ENCODE results near the gene AP5Z1. TPM values are rescaled to one million over a fixed set of nuclear protein-coding genes. Genes with fewer than 3 reads are reported as not detected.

AP5Z1 gene
- total RNA-seq, 1 experiment from 2014 or later, result 66.8 TPM

GRCh38 chr7:4831723-4832495 is 56.5 kb downstream of the AP5Z1 start:
- no peaks in the 10 kb centered on the region for H3K27me3 Mint-ChIP-seq (ENCODE audit: insufficient read depth, unreplicated experiment)
- no peaks in the 10 kb centered on the region for H3K36me3 Mint-ChIP-seq (ENCODE audit: insufficient read depth, unreplicated experiment)
- H3K9me3 Mint-ChIP-seq (ENCODE audit: unreplicated experiment), result no peaks in the 10 kb centered on the region
- CTCF ChIA-PET, result interaction anchor here (0.7 kb wide), 1 partner anchor 331 kb away, joined by 4 read pairs; no protein-coding TSS in a partner anchor
- BruUV-seq (replicated peaks), result no TSS peak
- intact Hi-C loops (cut with micrococcal nuclease; ENCODE audit: unreplicated experiment), result loop anchor here (2.0 kb wide), 1 partner anchor 253 kb away; no protein-coding TSS in a partner anchor
- H3K27ac Mint-ChIP-seq (ENCODE audit: unreplicated experiment), result no peak overlapping the region
- H3K27me3 ChIP-seq (replicated peaks; ENCODE audit: control insufficient read depth, insufficient read depth, low read length), result no peaks in the 10 kb centered on the region
- no peaks in the 10 kb centered on the region for H3K4me1 ChIP-seq
- no peak for TF ChIP-seq CTCF (IDR thresholded peaks at IDR 0.05; ENCODE audit: insufficient read depth in 1 of 2, low read depth in 1 of 2, low read length in 1 of 2, severe bottlenecking in 1 of 2, unreplicated experiment in 1 of 2)
- no peaks in the 10 kb centered on the region for H3K4me1 Mint-ChIP-seq (ENCODE audit: low read depth, unreplicated experiment)
- POLR2A ChIA-PET, result no interaction called here
- no peaks in the 10 kb centered on the region for H3K36me3 ChIP-seq (ENCODE audit: control insufficient read depth, insufficient read depth, low read length)
- H3K9me3 ChIP-seq, result no peaks in the 10 kb centered on the region
- no peak for DNase-seq
- H3K4me3 ChIP-seq (ENCODE audit: low read depth, low read length), result no peak overlapping the region
- H3K4me3 Mint-ChIP-seq (ENCODE audit: unreplicated experiment), result no peak overlapping the region

GRCh38 chr7:4832711-4833110 is 57.3 kb downstream of the AP5Z1 start:
- Histone ChIP-seq H3K4me3 (ENCODE audit: low read depth, low read length) (no peak overlapping the region), H3K27me3 (replicated peaks; ENCODE audit: control insufficient read depth, insufficient read depth, low read length) (no peaks in the 10 kb centered on the region), H3K36me3 (ENCODE audit: control insufficient read depth, insufficient read depth, low read length) (no peaks in the 10 kb centered on the region), H3K4me1 (no peaks in the 10 kb centered on the region), H3K9me3 (no peaks in the 10 kb centered on the region)
- Mint-ChIP-seq H3K36me3 (ENCODE audit: insufficient read depth, unreplicated experiment) (no peaks in the 10 kb centered on the region), H3K27ac (ENCODE audit: unreplicated experiment) (no peak overlapping the region), H3K4me3 (ENCODE audit: unreplicated experiment) (no peak overlapping the region), H3K4me1 (ENCODE audit: low read depth, unreplicated experiment) (no peaks in the 10 kb centered on the region), H3K9me3 (ENCODE audit: unreplicated experiment) (no peaks in the 10 kb centered on the region), H3K27me3 (ENCODE audit: insufficient read depth, unreplicated experiment) (no peaks in the 10 kb centered on the region)
- CTCF ChIA-PET, result interaction anchor here (1.3 kb wide), 1 partner anchor 141 kb away, joined by 3 read pairs; no protein-coding TSS in a partner anchor
- intact Hi-C loops (cut with micrococcal nuclease; ENCODE audit: unreplicated experiment), result no loop called here
- DNase-seq, result no peak
- no peak for TF ChIP-seq CTCF (IDR thresholded peaks at IDR 0.05; ENCODE audit: insufficient read depth in 1 of 2, low read depth in 1 of 2, low read length in 1 of 2, severe bottlenecking in 1 of 2, unreplicated experiment in 1 of 2)
- POLR2A ChIA-PET, result no interaction called here
- no TSS peak for BruUV-seq (replicated peaks)

GRCh38 chr7:4833176-4833575 is 57.8 kb downstream of the AP5Z1 start:
- Mint-ChIP-seq H3K36me3 (ENCODE audit: insufficient read depth, unreplicated experiment) (no peaks in the 10 kb centered on the region), H3K27ac (ENCODE audit: unreplicated experiment) (no peak overlapping the region), H3K4me3 (ENCODE audit: unreplicated experiment) (no peak overlapping the region), H3K4me1 (ENCODE audit: low read depth, unreplicated experiment) (no peaks in the 10 kb centered on the region), H3K27me3 (ENCODE audit: insufficient read depth, unreplicated experiment) (no peaks in the 10 kb centered on the region), H3K9me3 (ENCODE audit: unreplicated experiment) (no peaks in the 10 kb centered on the region)
- Histone ChIP-seq H3K36me3 (ENCODE audit: control insufficient read depth, insufficient read depth, low read length) (no peaks in the 10 kb centered on the region), H3K4me1 (no peaks in the 10 kb centered on the region), H3K27me3 (replicated peaks; ENCODE audit: control insufficient read depth, insufficient read depth, low read length) (no peaks in the 10 kb centered on the region), H3K4me3 (ENCODE audit: low read depth, low read length) (no peak overlapping the region), H3K9me3 (no peaks in the 10 kb centered on the region)
- TF ChIP-seq CTCF (IDR thresholded peaks at IDR 0.05; ENCODE audit: insufficient read depth in 1 of 2, low read depth in 1 of 2, low read length in 1 of 2, severe bottlenecking in 1 of 2, unreplicated experiment in 1 of 2), result no peak
- intact Hi-C loops (cut with micrococcal nuclease; ENCODE audit: unreplicated experiment), result no loop called here
- no peak for DNase-seq
- ChIA-PET POLR2A (no interaction called here), CTCF (interaction anchor here (1.3 kb wide), 1 partner anchor 141 kb away, joined by 3 read pairs; no protein-coding TSS in a partner anchor)
- BruUV-seq (replicated peaks), result no TSS peak

All from Caco-2 (cell line).